ENCODE results near the gene TRAF1.

Gene TRAF1

GRCh38 chr9:120914953-120915352 is 11.6 kb downstream of the TRAF1 start:
- H3K79me2 ChIP-seq (ENCODE audit: insufficient read depth, low read length): no peaks in the 10 kb centered on the region

GRCh38 chr9:120914396-120914795 is 12.2 kb downstream of the TRAF1 start:
- H3K9me2 ChIP-seq (replicated peaks; ENCODE audit: low read depth, low read length): no peaks in the 10 kb centered on the region
- no peak overlapping the region for H3K4me3 ChIP-seq (ENCODE audit: low read length, poor library complexity, severe bottlenecking)
- no peaks in the 10 kb centered on the region for H3F3A ChIP-seq (ENCODE audit: low read depth)
- H3K4me1 ChIP-seq (ENCODE audit: insufficient read depth, low read length, poor library complexity, severe bottlenecking): peaks cover 37% of the 10 kb centered on the region
- H2AFZ ChIP-seq (ENCODE audit: low read length): no peak overlapping the region
- H3K9ac ChIP-seq (ENCODE audit: low read depth, low read length, poor library complexity, severe bottlenecking): no peak overlapping the region
- H3K36me3 ChIP-seq (ENCODE audit: insufficient read depth, low read length): no peaks in the 10 kb centered on the region
- H4K20me1 ChIP-seq (ENCODE audit: insufficient read depth, low read length, poor library complexity, severe bottlenecking): no peaks in the 10 kb centered on the region
- no peaks in the 10 kb centered on the region for H3K9me3 ChIP-seq (ENCODE audit: insufficient read depth, low read depth, low read length)
- no peaks in the 10 kb centered on the region for H3K79me2 ChIP-seq (ENCODE audit: insufficient read depth, low read length)
- no peaks in the 10 kb centered on the region for H3K27me3 ChIP-seq (ENCODE audit: insufficient read depth, low read length, poor library complexity, severe bottlenecking)
- H3K4me2 ChIP-seq (ENCODE audit: low read depth, low read length, poor library complexity, severe bottlenecking): no peak overlapping the region
- TF ChIP-seq EZH2phosphoT487 (IDR thresholded peaks at IDR 0.05; ENCODE audit: borderline replicate concordance) (no peak), CTCF (conservative IDR thresholded peaks at IDR 0.05; ENCODE audit: low read length) (no peak)

More at GRCh38 chr9:120914953-120915352, 11.6 kb downstream of the TRAF1 start:
- no peaks in the 10 kb centered on the region for H3K9me3 ChIP-seq (ENCODE audit: insufficient read depth, low read depth, low read length)
- peaks cover 35% of the 10 kb centered on the region for H3K4me1 ChIP-seq (ENCODE audit: insufficient read depth, low read length, poor library complexity, severe bottlenecking)
- H3K4me3 ChIP-seq (ENCODE audit: low read length, poor library complexity, severe bottlenecking): no peak overlapping the region
- H3K9ac ChIP-seq (ENCODE audit: low read depth, low read length, poor library complexity, severe bottlenecking): no peak overlapping the region
- no peaks in the 10 kb centered on the region for H3F3A ChIP-seq (ENCODE audit: low read depth)
- TF ChIP-seq CTCF (conservative IDR thresholded peaks at IDR 0.05; ENCODE audit: low read length): no peak
- no peak overlapping the region for H2AFZ ChIP-seq (ENCODE audit: low read length)
- H3K27me3 ChIP-seq (ENCODE audit: insufficient read depth, low read length, poor library complexity, severe bottlenecking): no peaks in the 10 kb centered on the region
- H3K36me3 ChIP-seq (ENCODE audit: insufficient read depth, low read length): no peaks in the 10 kb centered on the region
- no peak overlapping the region for H3K4me2 ChIP-seq (ENCODE audit: low read depth, low read length, poor library complexity, severe bottlenecking)
- H4K20me1 ChIP-seq (ENCODE audit: insufficient read depth, low read length, poor library complexity, severe bottlenecking): no peaks in the 10 kb centered on the region
- no peaks in the 10 kb centered on the region for H3K9me2 ChIP-seq (replicated peaks; ENCODE audit: low read depth, low read length)

GRCh38 chr9:120913647-120914264 is 12.8 kb downstream of the TRAF1 start:
- H3K79me2 ChIP-seq (ENCODE audit: insufficient read depth, low read length): no peaks in the 10 kb centered on the region
- no peaks in the 10 kb centered on the region for H4K20me1 ChIP-seq (ENCODE audit: insufficient read depth, low read length, poor library complexity, severe bottlenecking)
- H3F3A ChIP-seq (ENCODE audit: low read depth): no peaks in the 10 kb centered on the region
- H3K9me3 ChIP-seq (ENCODE audit: insufficient read depth, low read depth, low read length): no peaks in the 10 kb centered on the region
- H3K9ac ChIP-seq (ENCODE audit: low read depth, low read length, poor library complexity, severe bottlenecking): no peak overlapping the region
- H3K4me1 ChIP-seq (ENCODE audit: insufficient read depth, low read length, poor library complexity, severe bottlenecking): peaks cover 38% of the 10 kb centered on the region
- TF ChIP-seq EZH2phosphoT487 (IDR thresholded peaks at IDR 0.05; ENCODE audit: borderline replicate concordance): no peak
- no peak for TF ChIP-seq CTCF (conservative IDR thresholded peaks at IDR 0.05; ENCODE audit: low read length)
- H3K4me2 ChIP-seq (ENCODE audit: low read depth, low read length, poor library complexity, severe bottlenecking): no peak overlapping the region
- no peaks in the 10 kb centered on the region for H3K9me2 ChIP-seq (replicated peaks; ENCODE audit: low read depth, low read length)
- no peak overlapping the region for H3K4me3 ChIP-seq (ENCODE audit: low read length, poor library complexity, severe bottlenecking)
- no peaks in the 10 kb centered on the region for H3K27me3 ChIP-seq (ENCODE audit: insufficient read depth, low read length, poor library complexity, severe bottlenecking)
- H2AFZ ChIP-seq (ENCODE audit: low read length): no peak overlapping the region
- H3K36me3 ChIP-seq (ENCODE audit: insufficient read depth, low read length): no peaks in the 10 kb centered on the region
